ENCODE data around the gene BEND7.

The BEND7 gene

GRCh38 chr10:13420532-13421307, 108.1 kb downstream of the BEND7 start:
- TF ChIP-seq CTCF (IDR thresholded peaks at IDR 0.05; ENCODE audit: insufficient read depth, low read length, missing control alignments) = no peak
- no peak overlapping the region for H3K4me3 ChIP-seq (ENCODE audit: low read depth, low read length)
- DNase-seq (ENCODE audit: low read depth, low spot score) = no peak
- ChIA-PET POLR2A (no interaction called here), CTCF (interaction anchor here (0.6 to 0.9 kb wide), 2 partner anchors 20 to 1103 kb away, joined by 3 read pairs; no protein-coding TSS in a partner anchor)

DNA sequence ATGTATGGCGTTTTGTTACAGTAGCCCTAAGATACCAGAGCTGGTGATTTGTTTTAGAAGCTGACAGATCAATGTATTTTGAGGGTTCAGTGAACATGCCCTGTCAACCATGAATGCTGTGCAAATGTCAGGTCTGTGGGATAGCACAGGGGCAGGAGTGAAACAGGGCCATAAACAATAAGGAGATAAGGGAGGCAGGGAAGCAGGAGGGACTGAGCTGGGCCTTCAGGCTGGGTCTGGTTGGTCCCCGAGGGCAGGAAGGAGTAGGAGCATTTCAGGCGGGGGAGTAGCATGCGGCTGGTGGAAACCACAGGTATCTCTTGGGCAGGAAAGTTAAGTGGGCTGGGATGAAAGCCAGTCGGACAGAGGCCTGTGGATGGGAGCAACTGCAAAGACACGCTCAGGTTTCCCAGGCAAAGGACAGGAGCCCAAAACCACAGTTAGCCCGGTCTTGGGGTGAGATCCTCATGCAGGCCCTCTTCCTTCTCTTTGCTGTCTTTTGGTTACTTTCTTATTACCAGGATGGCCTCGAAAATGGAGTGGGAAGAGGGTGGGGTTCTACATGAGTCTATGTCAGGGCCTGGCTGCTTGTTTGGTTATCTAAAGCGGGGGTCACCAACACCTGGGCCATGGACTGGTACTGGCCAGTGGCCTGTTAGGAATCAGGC, 111.2 kb downstream of the BEND7 start:
- no peak for DNase-seq (ENCODE audit: low read depth, low spot score)
- POLR2A ChIA-PET = no interaction called here
- CTCF ChIA-PET = interaction anchor here (1.0 kb wide), 1 partner anchor 13 kb away, joined by 4 read pairs; no protein-coding TSS in a partner anchor
- no peak overlapping the region for H3K4me3 ChIP-seq (ENCODE audit: low read depth, low read length)
- TF ChIP-seq CTCF (IDR thresholded peaks at IDR 0.05; ENCODE audit: insufficient read depth, low read length, missing control alignments) = no peak

DNA sequence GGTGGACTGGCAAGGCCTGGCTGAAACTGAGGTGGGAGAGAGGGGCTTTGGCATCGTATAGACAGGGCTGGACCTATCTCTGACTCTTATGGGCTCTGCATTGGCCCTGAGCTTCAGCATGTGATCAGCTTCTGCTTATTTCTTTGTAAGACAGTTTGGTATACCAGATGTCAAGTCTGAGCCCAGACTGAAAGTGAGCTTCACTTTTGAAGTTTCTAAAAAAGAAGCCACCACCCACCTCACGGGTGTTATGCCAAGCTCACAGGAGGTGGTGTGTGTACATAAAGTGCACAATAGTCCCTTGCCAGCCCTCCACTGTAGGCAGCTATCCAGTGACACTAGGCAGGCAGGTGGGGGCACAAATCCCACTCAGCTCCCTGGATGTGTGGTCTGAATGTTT, 112.1 kb downstream of the BEND7 start:
- no peak for TF ChIP-seq CTCF (IDR thresholded peaks at IDR 0.05; ENCODE audit: insufficient read depth, low read length, missing control alignments)
- DNase-seq (ENCODE audit: low read depth, low spot score) = no peak
- POLR2A ChIA-PET = no interaction called here
- H3K4me3 ChIP-seq (ENCODE audit: low read depth, low read length) = no peak overlapping the region
- CTCF ChIA-PET = interaction anchor here (2.1 to 3.9 kb wide), 2 partner anchors 23 to 120 kb away, joined by 8 to 15 read pairs; no protein-coding TSS in a partner anchor

GRCh38 chr10:13414855-13415254, 114.0 kb downstream of the BEND7 start:
- CTCF ChIA-PET = interaction anchor here (1.1 to 3.9 kb wide), 6 partner anchors 25 to 122 kb away, joined by 3 to 15 read pairs (median 8); no protein-coding TSS in a partner anchor
- POLR2A ChIA-PET = no interaction called here
- DNase-seq (ENCODE audit: low read depth, low spot score) = no peak
- H3K4me3 ChIP-seq (ENCODE audit: low read depth, low read length) = no peak overlapping the region
- peak; percentile 38 for TF ChIP-seq CTCF (IDR thresholded peaks at IDR 0.05; ENCODE audit: insufficient read depth, low read length, missing control alignments)

GRCh38 chr10:13414137-13414536, 114.7 kb downstream of the BEND7 start:
- CTCF ChIA-PET = interaction anchor here (1.1 to 3.9 kb wide), 4 partner anchors 26 to 123 kb away, joined by 3 to 15 read pairs (median 8); no protein-coding TSS in a partner anchor
- POLR2A ChIA-PET = no interaction called here
- TF ChIP-seq CTCF (IDR thresholded peaks at IDR 0.05; ENCODE audit: insufficient read depth, low read length, missing control alignments) = no peak
- H3K4me3 ChIP-seq (ENCODE audit: low read depth, low read length) = no peak overlapping the region
- no peak for DNase-seq (ENCODE audit: low read depth, low spot score)

DNA sequence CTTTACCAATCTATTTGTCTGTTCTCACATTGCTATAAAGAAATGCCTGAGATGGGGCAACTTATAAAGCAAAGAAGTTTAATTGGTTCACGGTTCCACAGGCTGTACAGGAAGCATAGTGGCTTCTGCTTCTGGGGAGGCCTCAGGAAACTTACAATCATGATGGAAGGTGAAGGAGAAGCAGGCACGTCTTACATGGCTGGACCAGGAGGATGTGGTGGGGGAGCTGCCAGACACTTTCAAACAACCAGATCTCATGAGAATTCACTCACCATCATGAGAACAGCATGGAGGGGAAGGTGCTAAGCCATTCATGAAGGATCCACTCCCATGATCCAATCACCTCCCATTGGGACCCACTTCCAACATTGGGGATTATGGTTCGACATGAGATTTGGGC, 115.9 kb downstream of the BEND7 start:
- no peak for TF ChIP-seq CTCF (IDR thresholded peaks at IDR 0.05; ENCODE audit: insufficient read depth, low read length, missing control alignments)
- no peak overlapping the region for H3K4me3 ChIP-seq (ENCODE audit: low read depth, low read length)
- no peak for DNase-seq (ENCODE audit: low read depth, low spot score)
- POLR2A ChIA-PET = no interaction called here
- CTCF ChIA-PET = interaction anchor here (0.7 to 2.2 kb wide), 5 partner anchors 13 to 124 kb away, joined by 3 to 9 read pairs (median 3); no protein-coding TSS in a partner anchor

Data from AG04449 (cell line).